ENCODE results near the gene RAB3C.

RAB3C gene

DNA sequence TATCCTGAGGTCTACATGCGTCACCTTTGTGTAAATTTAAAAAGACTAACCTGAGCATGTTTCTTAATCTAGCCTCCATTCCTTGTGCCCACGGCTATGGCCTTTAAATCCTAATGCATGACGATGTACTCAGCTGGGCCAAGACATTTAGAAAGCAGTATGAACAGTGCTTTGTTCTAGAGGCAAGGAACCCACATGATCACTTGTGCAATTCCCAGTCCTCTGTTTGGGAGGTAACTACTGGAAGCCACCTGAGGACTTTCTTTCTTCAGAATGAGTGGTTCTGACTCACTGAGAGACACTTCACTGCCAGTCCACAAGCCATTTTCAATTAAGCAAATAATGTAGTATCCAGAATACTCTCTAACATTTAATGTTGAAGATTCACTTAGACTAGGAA lies 181.3 kb downstream of the RAB3C start:
- Histone ChIP-seq H3K9ac (ENCODE audit: low read length) (no peak overlapping the region), H3K9me3 (ENCODE audit: control insufficient read depth, low read length) (no peaks in the 10 kb centered on the region), H3K36me3 (ENCODE audit: control insufficient read depth, insufficient read depth, low read length) (no peaks in the 10 kb centered on the region), H3K27me3 (ENCODE audit: control insufficient read depth, insufficient read depth, low read length) (no peaks in the 10 kb centered on the region), H3K4me1 (ENCODE audit: control insufficient read depth, insufficient read depth, low read length) (peaks cover 4% of the 10 kb centered on the region), H3K4me3 (ENCODE audit: low read length) (no peak overlapping the region)

DNA sequence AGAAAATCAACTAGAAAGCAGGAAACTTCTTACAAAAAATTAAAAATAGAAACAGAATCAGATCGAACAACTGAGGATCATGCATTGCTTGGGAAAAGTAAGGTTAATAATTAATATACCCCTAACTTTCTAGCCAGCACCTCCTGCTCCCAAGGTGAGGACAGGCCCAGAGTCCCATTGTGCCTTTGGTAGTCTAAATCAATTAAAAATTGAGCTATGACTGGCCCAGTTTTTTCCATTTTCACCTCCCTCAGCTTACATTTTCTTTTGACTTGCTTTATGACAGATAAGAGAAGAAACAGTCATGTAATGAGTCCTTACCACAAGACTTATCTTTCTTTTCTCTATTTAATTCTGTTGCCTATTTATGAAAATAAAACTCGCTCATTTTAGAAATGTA lies 182.2 kb downstream of the RAB3C start:
- H3K9ac ChIP-seq (ENCODE audit: low read length): no peak overlapping the region
- H3K36me3 ChIP-seq (ENCODE audit: control insufficient read depth, insufficient read depth, low read length): no peaks in the 10 kb centered on the region
- H3K27me3 ChIP-seq (ENCODE audit: control insufficient read depth, insufficient read depth, low read length): no peaks in the 10 kb centered on the region
- H3K9me3 ChIP-seq (ENCODE audit: control insufficient read depth, low read length): no peaks in the 10 kb centered on the region
- peaks cover 4% of the 10 kb centered on the region for H3K4me1 ChIP-seq (ENCODE audit: control insufficient read depth, insufficient read depth, low read length)
- no peak overlapping the region for H3K4me3 ChIP-seq (ENCODE audit: low read length)

DNA sequence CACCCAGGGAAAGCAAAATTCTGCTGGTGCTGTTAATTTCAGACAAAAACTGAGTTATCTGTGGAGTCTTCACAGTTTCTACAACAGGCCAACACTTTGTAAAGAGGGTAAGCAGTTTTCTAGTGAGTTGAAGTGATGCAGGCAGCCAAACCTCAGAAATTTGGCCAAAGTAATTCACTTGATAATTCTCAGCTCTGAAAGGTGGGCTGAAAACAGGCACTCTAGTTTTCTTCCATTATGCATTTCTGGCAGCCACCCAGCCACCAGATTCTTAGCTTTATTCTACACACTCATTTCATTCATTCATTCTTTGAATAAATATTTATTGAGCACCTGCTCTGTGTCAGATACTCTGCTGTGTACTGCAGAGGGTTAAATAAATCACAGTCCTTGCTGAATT lies 184.2 kb downstream of the RAB3C start:
- H3K36me3 ChIP-seq (ENCODE audit: control insufficient read depth, insufficient read depth, low read length): no peaks in the 10 kb centered on the region
- peaks cover 7% of the 10 kb centered on the region for H3K4me1 ChIP-seq (ENCODE audit: control insufficient read depth, insufficient read depth, low read length)
- H3K9ac ChIP-seq (ENCODE audit: low read length): no peak overlapping the region
- no peaks in the 10 kb centered on the region for H3K27me3 ChIP-seq (ENCODE audit: control insufficient read depth, insufficient read depth, low read length)
- H3K9me3 ChIP-seq (ENCODE audit: control insufficient read depth, low read length): no peaks in the 10 kb centered on the region
- H3K4me3 ChIP-seq (ENCODE audit: low read length): no peak overlapping the region

DNA sequence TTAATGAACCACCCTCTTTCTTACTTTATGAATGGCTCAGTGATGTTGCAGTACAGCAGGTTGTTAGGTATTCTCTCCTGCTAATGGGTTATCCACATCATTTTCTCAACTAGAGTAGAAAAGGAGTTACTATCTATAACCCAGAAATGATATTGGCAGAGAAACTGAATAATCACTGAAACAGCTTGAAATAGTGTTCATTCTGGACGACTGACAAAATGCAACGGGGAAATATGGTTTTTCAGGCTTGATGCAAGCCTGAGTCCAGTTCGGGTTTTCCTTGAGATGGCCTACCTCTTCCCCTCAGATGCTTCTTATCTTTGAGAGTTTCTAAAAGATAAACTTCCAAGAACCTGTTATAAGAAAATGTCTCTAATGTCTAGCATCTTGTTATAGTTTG lies 187.3 kb downstream of the RAB3C start:
- Histone ChIP-seq H3K36me3 (ENCODE audit: control insufficient read depth, insufficient read depth, low read length) (no peaks in the 10 kb centered on the region), H3K9me3 (ENCODE audit: control insufficient read depth, low read length) (no peaks in the 10 kb centered on the region), H3K27me3 (ENCODE audit: control insufficient read depth, insufficient read depth, low read length) (no peaks in the 10 kb centered on the region), H3K9ac (ENCODE audit: low read length) (no peak overlapping the region), H3K4me3 (ENCODE audit: low read length) (no peak overlapping the region), H3K4me1 (ENCODE audit: control insufficient read depth, insufficient read depth, low read length) (peaks cover 19% of the 10 kb centered on the region)

DNA sequence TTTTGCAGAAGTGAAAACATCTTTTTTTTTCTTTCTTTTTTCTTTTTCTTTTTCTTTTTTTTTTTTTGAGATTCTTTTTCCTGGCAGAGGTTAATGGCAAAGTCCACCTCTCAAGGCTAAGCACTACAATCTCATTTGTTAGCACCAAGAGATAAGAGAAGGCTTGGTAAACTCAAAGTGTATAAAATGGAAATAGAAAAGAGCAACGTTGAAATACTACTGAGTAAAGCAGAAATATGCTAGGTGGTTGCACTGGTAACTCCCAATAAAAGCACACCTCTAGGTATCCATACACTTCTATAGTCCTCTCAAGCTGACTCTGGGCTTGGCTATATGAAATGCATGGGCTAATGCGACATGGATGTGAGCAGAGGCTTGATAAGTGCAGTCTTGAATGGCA lies 188.9 kb downstream of the RAB3C start:
- Histone ChIP-seq H3K4me3 (ENCODE audit: low read length) (no peak overlapping the region), H3K27me3 (ENCODE audit: control insufficient read depth, insufficient read depth, low read length) (no peaks in the 10 kb centered on the region), H3K36me3 (ENCODE audit: control insufficient read depth, insufficient read depth, low read length) (no peaks in the 10 kb centered on the region), H3K9ac (ENCODE audit: low read length) (no peak overlapping the region), H3K4me1 (ENCODE audit: control insufficient read depth, insufficient read depth, low read length) (peaks cover 15% of the 10 kb centered on the region), H3K9me3 (ENCODE audit: control insufficient read depth, low read length) (no peaks in the 10 kb centered on the region)

DNA sequence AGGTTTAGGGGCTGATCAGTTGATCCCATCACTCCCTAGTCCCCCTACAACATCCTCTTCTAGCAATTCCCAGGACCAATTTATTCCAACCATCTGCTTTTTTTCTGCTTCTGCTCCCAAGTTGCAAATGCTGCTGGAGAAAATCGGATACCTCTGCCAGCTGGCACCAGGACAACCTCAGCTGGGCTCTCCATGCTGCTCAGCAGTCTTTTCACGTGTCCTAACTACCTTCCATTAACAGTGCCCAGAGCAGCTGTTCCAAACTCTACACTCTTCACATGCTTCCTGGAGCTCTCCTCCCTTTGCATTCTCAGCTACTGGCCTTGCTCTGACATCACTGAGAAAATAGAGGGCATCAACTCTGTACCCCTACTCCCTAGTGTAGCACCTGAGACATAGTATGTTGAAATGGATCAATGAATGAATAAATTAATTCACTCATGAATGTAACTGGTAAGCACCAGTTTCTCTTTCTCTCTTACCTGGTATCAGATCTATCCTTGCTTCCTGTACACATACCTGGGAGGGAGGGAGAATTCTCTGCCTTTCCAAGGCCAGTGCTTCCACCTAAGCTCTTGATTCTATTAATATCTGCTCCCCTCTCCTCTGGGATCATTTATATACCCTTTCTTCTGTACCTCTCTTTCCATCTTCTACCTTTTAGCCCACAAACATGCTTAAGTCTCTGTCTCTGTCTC lies 191.0 kb downstream of the RAB3C start:
- Histone ChIP-seq H3K27me3 (ENCODE audit: control insufficient read depth, insufficient read depth, low read length) (no peaks in the 10 kb centered on the region), H3K9me3 (ENCODE audit: control insufficient read depth, low read length) (no peaks in the 10 kb centered on the region), H3K4me3 (ENCODE audit: low read length) (no peak overlapping the region), H3K36me3 (ENCODE audit: control insufficient read depth, insufficient read depth, low read length) (no peaks in the 10 kb centered on the region), H3K9ac (ENCODE audit: low read length) (no peak overlapping the region), H3K4me1 (ENCODE audit: control insufficient read depth, insufficient read depth, low read length) (peaks cover 15% of the 10 kb centered on the region)

DNA sequence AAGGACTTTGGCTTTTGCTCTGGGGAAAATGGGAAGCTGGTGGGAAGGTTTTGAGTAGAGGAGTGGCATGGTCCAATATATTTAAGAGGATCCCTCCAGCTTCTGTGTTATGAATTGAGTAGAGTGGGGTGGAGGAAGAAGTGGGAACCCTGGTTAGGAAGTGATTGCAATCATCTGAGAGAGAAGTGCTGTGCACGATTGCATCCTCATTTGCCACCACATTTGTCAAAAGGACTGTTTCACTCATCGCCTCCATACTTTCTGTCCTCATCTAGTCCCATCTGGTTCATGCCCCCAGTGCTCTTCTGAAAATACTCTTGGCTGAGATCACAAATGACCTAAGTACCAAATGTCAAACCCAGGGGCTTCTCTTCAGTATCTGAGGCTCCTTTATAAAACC lies 192.1 kb downstream of the RAB3C start:
- H3K9me3 ChIP-seq (ENCODE audit: control insufficient read depth, low read length): no peaks in the 10 kb centered on the region
- H3K36me3 ChIP-seq (ENCODE audit: control insufficient read depth, insufficient read depth, low read length): no peaks in the 10 kb centered on the region
- H3K9ac ChIP-seq (ENCODE audit: low read length): no peak overlapping the region

DNA sequence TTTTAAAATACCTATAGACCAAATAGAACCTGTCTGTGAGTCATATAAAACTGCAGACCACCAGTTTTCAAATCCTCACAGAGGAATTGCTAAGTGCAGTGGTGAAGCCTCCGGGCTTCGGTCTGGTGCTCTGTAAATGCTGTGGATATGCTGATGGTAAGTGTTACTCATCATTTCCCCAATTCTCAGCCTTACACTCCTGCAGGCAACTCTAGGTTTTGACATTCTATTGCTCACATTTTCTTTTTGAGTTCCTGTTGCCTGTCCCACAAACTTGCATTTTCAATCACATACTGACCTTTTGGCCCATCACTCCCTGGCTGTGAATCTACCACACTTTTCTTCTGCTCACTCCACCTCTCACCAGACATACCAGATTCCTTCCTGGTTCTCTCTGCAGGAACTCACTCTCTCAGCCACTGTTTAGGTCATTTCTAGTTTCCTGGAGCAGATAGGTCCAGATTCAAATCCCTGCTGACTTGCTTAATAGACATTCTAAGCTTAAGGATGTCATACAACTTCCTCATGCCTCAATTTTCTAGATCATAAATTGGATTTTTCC lies 192.9 kb downstream of the RAB3C start:
- no peak overlapping the region for H3K4me3 ChIP-seq (ENCODE audit: low read length)
- no peaks in the 10 kb centered on the region for H3K36me3 ChIP-seq (ENCODE audit: control insufficient read depth, insufficient read depth, low read length)
- H3K9ac ChIP-seq (ENCODE audit: low read length): no peak overlapping the region
- H3K9me3 ChIP-seq (ENCODE audit: control insufficient read depth, low read length): no peaks in the 10 kb centered on the region
- no peaks in the 10 kb centered on the region for H3K27me3 ChIP-seq (ENCODE audit: control insufficient read depth, insufficient read depth, low read length)
- peaks cover 15% of the 10 kb centered on the region for H3K4me1 ChIP-seq (ENCODE audit: control insufficient read depth, insufficient read depth, low read length)

More for the DNA sequence above, 192.1 kb downstream of the RAB3C start:
- Histone ChIP-seq H3K4me1 (ENCODE audit: control insufficient read depth, insufficient read depth, low read length) (peaks cover 15% of the 10 kb centered on the region), H3K27me3 (ENCODE audit: control insufficient read depth, insufficient read depth, low read length) (no peaks in the 10 kb centered on the region), H3K4me3 (ENCODE audit: low read length) (no peak overlapping the region)

DNA sequence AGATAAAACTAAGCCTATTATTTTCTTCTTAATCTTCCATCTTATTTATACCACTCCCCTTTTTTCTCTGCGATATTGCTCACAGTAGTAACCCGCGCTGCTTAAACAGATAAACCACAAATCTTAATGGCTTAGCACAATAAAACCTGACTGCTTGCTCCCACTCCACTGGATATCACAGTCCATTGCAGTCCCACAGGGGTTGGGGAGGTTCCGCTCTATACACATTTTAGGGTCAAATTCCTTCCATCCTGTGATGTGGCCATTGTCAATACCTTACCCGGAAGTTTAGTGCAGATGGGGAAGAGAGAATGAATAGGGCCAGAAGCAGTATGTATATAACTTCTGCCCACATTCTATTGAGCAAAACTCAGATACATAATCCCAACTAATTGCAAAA lies 193.7 kb downstream of the RAB3C start:
- H3K4me1 ChIP-seq (ENCODE audit: control insufficient read depth, insufficient read depth, low read length): peaks cover 15% of the 10 kb centered on the region
- no peaks in the 10 kb centered on the region for H3K36me3 ChIP-seq (ENCODE audit: control insufficient read depth, insufficient read depth, low read length)
- no peak overlapping the region for H3K9ac ChIP-seq (ENCODE audit: low read length)
- no peaks in the 10 kb centered on the region for H3K9me3 ChIP-seq (ENCODE audit: control insufficient read depth, low read length)
- no peak overlapping the region for H3K4me3 ChIP-seq (ENCODE audit: low read length)
- no peaks in the 10 kb centered on the region for H3K27me3 ChIP-seq (ENCODE audit: control insufficient read depth, insufficient read depth, low read length)

DNA sequence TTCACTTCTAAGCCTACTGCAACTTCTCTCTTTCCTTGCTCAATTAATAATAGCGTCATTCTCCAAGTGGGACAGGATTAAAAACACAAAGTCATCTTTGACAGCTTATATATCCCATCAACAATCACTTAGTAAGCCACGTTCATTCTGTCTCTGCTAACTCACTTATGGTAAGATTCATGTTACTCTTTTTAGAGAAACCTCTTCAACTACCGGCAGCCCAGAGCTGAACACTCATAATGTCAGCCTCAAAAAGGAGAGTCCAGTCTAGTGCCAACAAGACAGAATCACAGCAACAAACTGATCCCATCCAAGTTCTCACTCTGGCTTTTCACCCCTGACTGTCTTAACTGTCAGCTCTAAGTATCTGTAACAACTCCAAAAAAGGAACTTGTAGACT lies 196.0 kb downstream of the RAB3C start:
- no peaks in the 10 kb centered on the region for H3K9me3 ChIP-seq (ENCODE audit: control insufficient read depth, low read length)

DNA sequence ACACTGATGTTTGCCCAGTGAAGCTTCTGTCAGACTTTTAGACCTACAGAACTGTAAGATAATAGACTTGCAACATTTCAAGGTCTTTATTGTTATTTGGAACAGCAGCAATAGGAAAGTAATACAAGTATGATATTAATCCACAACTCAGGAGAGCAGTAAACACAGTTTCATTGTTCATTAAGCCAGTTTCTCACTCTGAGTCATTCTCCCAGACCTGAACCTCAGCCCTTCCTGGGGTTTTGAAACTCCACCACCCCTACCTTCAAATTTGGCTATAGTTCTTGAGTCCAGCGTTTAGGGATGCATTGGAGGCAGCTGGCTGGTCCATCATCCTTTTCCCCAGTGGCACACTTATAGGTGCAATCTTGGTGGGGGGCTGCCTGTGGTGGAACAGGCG lies 203.2 kb downstream of the RAB3C start:
- Histone ChIP-seq H3K27me3 (ENCODE audit: control insufficient read depth, insufficient read depth, low read length) (no peaks in the 10 kb centered on the region), H3K9ac (ENCODE audit: low read length) (no peak overlapping the region), H3K36me3 (ENCODE audit: control insufficient read depth, insufficient read depth, low read length) (no peaks in the 10 kb centered on the region), H3K9me3 (ENCODE audit: control insufficient read depth, low read length) (no peaks in the 10 kb centered on the region), H3K4me3 (ENCODE audit: low read length) (no peak overlapping the region), H3K4me1 (ENCODE audit: control insufficient read depth, insufficient read depth, low read length) (no peaks in the 10 kb centered on the region)

More for the DNA sequence above, 196.0 kb downstream of the RAB3C start:
- Histone ChIP-seq H3K27me3 (ENCODE audit: control insufficient read depth, insufficient read depth, low read length) (no peaks in the 10 kb centered on the region), H3K4me1 (ENCODE audit: control insufficient read depth, insufficient read depth, low read length) (peaks cover 5% of the 10 kb centered on the region), H3K36me3 (ENCODE audit: control insufficient read depth, insufficient read depth, low read length) (no peaks in the 10 kb centered on the region), H3K9ac (ENCODE audit: low read length) (no peak overlapping the region), H3K4me3 (ENCODE audit: low read length) (no peak overlapping the region)

DNA sequence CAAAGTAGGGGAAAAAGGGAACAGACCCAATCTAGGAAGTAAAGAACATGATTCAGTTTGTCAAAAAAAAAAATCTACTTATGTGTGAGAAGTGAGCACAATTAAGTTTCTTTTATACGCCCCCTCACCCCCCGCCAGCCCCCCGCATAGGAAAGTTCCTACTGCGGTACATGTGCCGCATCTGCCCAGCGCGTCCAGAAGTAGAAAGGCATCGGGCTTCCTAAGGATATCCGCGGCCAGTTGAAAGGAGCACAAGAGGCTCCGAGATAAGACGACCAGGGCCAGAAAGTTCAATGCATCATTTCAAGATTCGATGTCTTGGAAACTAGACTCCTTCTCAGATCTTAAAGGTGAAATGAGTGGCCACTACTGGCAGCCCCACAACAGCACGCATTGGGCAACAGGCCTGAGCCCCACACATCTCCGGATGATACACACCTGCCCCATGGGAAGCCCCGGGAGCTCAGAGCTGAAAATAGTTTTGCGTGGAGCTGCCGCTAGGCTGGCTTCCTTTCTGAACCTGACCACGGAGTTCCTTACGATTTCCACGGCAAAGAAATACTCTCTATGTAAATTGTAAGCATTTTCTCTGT lies 203.9 kb downstream of the RAB3C start:
- Histone ChIP-seq H3K9me3 (ENCODE audit: control insufficient read depth, low read length) (no peaks in the 10 kb centered on the region), H3K4me1 (ENCODE audit: control insufficient read depth, insufficient read depth, low read length) (no peaks in the 10 kb centered on the region), H3K4me3 (ENCODE audit: low read length) (no peak overlapping the region), H3K27me3 (ENCODE audit: control insufficient read depth, insufficient read depth, low read length) (no peaks in the 10 kb centered on the region), H3K9ac (ENCODE audit: low read length) (no peak overlapping the region), H3K36me3 (ENCODE audit: control insufficient read depth, insufficient read depth, low read length) (no peaks in the 10 kb centered on the region)
